ENCODE measurements around the gene LGALS9B.
"Not testable (repeated sequence)": the region's sequence is repeated elsewhere in the genome, so short reads cannot be mapped to it uniquely, and the experiment has no call there.

- not testable (repeated sequence) for TF ChIP-seq EZH2 (IDR thresholded peaks at IDR 0.05; ENCODE audit: insufficient read depth, poor library complexity, severe bottlenecking); EZH2phosphoT487 (IDR thresholded peaks at IDR 0.05; ENCODE audit: insufficient read depth, low read depth)
Measured at GRCh38 chr17:20416381-20416911, 50.9 kb downstream of the LGALS9B start.

Measured in GM23248 (cell line).